ENCODE results near the gene ZNF780A.
"Not testable (repeated sequence)": the region's sequence is repeated elsewhere in the genome, so short reads cannot be mapped to it uniquely, and the experiment has no call there.

Gene ZNF780A

DNA sequence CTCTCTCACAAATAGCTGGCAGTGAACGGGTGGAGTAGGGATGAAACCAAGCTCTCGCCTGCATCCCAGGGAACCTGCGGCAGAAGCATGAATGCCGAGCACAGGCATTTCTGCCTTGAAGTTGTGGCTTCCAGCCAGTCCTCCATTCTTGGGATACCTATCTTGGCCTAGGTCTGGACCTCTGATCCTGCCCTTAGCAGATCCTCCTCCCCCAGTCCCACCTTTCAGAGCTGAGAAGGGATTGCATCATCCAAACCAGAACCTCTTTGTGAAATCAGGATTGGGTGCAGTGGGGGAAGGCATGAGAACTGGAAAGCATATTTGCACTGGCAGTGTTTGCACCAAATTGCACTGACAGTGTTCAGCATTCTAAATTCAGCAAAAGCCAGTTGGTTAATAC is 5.8 kb downstream of the ZNF780A start:
- DNase-seq (ENCODE audit: low spot score) = no peak

DNA sequence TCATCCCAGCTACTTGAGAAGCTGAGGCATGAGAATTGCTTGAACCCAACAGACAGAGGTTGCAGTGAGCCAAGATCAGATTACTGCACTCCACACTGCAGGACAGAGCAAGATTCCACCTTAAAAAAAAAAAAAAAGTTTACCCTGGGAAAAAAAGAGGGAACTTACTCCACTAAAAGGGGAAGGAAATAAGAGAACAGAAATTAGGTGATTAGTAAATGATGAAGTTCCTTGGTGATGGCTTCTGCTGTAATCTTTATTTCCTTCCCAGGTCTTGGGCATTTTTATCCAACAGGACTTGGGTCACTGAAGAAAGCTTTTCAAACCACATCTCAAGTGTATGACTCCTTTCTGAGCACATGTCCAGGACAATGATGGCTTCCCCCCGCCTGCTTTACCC is 9.3 kb downstream of the ZNF780A start:
- no peak for DNase-seq (ENCODE audit: low spot score)

DNA sequence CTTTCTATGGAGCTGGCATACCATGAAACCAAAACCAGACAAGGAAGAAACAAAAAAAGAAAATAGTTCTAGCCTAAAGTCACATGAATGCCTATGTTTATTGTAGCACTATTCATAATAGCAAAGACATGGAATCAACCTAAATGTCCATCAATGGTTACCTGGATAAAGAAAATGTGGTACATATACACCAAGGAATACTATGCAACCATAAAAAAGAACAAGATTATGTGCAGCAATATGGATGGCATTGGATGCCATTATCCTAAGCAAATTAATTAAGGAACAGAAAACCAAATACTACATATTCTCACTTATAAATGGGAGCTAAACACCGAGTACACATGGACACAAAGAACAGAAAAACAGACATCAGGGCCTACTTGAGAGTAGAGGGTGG is 10.5 kb downstream of the ZNF780A start:
- DNase-seq (ENCODE audit: low spot score) = no peak

DNA sequence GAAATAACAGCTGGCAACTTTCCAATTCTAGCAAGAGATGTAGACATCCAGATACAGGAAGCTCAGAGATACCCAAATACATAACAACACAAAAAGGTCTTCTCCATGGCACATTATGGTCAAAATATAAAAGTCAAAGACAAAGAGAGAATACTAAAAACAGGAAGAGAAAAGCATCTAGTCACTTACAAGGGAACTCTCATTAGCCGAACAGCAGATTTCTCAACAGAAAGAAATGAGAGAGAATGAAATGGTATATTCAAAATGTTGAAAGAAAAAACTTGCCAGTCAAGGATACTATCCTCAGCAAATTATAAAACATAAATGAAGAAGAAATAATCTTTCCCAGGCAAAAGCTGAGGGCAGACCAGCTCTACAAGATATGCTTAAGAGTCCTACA is 12.4 kb downstream of the ZNF780A start:
- no peak for DNase-seq (ENCODE audit: low spot score)

DNA sequence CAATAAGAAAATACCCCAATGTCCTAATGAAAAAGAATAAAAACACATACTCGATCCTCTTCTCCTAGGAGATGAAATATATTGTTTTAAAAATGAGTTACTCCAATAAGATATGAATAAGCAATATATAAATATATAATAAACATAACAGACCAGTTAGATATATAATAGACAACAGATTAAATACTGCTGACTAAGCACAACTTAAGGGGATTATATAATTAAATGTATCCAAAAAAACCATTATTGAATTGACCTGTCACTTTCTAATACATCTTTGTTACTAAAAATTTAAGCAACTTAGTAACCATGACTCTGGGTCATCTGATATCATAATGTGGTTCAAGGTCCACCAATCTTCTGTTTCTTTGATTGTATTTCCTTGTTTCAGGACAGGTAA is 20.7 kb downstream of the ZNF780A start:
- no peak for DNase-seq (ENCODE audit: low spot score)

DNA sequence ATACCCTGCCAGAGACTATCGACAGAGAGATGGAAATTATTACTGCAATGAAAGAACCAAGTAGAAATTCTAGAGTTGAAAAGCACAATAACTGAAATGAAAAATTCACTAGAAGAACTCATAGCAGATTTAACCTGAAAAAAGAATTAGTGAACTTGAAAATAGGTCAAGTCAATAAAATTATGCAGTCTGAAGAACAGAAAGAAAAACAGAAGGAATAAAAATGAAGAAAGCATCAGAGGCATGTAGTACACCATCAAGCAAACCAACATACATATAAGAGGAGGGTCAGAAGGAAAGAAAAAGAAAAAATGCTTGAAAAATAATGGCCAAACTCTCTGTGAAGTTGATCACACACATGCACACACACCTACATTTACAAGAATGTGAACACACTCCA is 31.1 kb downstream of the ZNF780A start:
- no peak for DNase-seq (ENCODE audit: low spot score)

DNA sequence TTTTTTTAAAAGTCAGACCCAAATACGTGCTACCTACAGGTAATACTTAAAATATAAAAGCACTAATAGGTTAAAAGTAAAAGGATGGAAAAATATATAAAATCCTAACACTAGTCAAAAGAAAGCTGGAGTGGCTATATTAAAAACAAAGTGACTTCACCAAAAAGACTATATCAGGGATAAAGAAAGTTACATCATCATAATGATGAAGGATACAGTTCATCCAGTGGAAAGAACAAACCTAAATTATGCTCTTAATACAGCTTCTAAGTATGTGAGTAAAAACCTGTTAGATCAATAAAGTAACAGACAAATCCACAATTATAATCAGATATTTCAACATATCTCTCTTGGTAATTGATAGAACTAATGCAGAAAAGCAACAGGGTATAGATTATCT is 33.6 kb downstream of the ZNF780A start:
- DNase-seq (ENCODE audit: low spot score) = no peak

DNA sequence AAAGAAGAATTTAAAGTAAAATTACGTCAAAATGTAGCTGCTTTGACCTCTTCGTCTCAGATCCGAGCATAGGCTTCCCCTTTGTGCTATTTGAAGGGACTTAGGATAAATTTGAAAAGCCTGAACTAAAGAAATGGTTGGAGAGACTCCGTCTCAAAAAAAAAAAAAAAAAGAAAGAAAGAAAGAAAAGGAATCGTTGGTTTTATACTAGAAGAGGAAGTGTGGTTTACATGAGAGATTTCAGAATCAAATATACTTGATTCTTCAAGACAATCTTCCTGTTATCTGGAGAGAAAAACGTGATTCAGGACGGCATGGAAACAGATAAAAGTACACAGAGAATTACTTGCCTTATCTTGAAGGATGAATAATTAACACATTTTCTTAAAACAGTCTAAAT is 34.2 kb downstream of the ZNF780A start:
- DNase-seq (ENCODE audit: low spot score) = no peak

DNA sequence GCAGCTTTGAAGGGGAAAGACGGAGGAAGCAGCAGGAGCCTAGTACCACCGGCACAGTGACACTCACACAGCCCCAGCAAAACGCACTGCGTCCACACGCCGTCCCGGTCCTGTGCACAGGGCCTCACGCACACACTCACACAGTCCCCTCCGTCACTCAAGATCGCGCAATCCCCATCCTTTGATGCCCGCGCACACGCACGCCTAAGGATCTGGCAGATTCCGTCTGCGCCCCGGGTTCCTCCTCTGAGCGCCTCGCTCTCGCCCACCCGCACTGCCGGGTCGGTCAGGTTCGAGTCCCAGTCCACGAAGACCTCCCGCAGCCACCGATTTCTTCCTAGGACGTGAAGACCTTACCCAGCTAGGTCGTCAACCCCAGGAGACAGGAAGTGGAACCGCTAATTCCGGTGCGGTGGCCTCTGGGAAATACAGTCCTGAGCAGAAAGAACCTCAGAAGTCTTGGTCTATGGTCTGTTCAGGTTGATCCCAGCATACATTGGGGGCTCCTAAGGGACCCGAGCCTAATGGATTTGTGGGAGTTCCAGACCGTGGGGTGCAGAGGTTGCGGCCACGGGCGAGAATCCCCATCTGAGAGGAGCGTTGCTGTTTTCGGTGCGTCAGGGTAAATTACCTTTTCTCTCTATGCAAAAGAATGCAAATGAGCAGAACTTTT is 34.8 kb downstream of the ZNF780A start, which contains the start of gene ZNF780B:
Gene ZNF780B, minus strand, starts transcription at position 400 of the 673 bp plus-strand sequence. CDS start 5,899 bp downstream, outside the sequence.
- DNase-seq (ENCODE audit: low spot score) = peak; percentile 71

DNA sequence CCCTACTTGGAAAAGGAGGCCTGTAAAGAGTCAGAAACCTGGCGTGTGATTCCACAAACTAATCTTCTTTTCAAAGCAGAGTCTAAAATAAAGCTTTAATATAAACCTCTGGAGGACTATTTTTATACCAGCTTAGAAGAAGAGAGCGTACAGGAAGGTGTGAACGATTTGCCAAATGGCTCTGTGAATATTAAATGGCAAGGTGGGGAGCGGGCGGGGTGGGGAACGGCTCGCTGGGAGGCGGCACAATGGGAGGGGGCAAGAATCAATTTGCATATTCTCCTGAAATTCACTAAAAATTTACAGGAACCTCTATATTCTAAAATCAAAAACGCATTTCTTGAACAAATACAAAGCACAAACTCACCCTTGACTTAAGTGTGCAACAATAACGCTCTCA is 35.7 kb downstream of the ZNF780A start:
- no peak for DNase-seq (ENCODE audit: low spot score)

DNA sequence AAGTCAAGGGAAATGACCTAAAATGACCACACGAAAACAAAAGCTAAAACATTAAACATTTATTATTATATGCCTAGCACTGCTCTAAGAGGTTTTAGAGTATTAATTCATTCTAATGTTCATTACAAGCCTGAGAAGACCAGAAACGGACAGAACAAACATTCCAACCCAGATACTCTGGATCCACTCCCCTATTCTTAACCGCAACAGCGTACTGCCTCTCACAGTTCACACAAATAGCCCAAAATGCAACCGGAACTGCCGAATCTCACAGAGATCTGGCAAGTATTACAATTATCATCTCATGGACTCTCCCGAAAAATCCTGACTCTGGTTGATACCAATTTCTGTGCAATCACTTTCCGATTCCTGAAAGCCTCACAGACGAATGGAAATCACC is 36.1 kb downstream of the ZNF780A start:
- DNase-seq (ENCODE audit: low spot score) = no peak

DNA sequence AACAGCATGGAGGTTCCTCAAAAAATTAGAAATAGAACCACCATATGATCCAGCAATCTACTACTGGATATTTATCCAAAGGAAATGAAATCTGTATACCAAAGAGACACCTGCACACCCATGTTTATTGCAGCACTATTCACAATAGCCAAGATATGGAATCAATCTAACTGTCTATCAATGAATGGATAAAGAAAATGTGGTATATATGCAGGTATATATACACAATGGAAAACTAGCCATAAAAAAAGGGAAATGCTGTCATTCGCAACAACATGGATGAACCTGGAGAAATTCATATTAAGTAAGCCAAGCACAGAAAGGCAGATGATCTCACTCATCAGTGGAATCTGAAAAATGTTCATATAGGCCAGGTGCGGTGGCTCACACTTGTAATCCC is 37.3 kb downstream of the ZNF780A start:
- DNase-seq (ENCODE audit: low spot score) = no peak

DNA sequence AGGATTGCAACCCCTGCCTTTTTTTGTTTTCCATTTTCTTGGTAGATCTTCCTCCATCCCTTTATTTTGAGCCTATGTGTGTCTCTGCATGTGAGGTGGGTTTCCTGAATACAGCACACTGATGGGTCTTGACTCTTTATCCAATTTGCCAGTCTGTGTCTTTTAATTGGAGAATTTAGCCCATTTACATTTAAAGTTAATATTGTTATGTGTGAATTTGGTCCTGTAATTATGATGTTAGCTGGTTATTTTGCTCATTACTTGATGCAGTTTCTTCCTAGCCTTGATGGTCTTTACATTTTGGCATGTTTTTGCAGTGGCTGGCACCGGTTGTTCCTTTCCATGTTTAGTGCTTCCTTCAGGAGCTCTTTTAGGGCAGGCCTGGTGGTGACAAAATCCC is 49.0 kb downstream of the ZNF780A start:
- DNase-seq (ENCODE audit: low spot score) = not testable (repeated sequence)

DNA sequence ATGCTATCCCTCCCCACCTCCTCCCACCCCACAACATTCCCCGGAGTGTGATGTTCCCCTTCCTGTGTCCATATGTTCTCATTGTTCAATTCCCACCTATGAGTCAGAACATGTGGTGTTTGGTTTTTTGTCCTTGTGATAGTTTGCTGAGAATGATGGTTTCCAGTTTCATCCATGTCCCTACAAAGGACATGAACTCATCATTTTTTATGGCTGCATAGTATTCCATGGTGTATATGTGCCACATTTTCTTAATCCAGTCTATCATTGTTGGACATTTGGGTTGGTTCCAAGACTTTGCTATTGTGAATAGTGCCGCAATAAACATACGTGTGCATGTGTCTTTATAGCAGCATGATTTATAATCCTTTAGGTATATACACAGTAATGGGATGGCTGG is 52.7 kb downstream of the ZNF780A start:
- DNase-seq (ENCODE audit: low spot score) = not testable (repeated sequence)

DNA sequence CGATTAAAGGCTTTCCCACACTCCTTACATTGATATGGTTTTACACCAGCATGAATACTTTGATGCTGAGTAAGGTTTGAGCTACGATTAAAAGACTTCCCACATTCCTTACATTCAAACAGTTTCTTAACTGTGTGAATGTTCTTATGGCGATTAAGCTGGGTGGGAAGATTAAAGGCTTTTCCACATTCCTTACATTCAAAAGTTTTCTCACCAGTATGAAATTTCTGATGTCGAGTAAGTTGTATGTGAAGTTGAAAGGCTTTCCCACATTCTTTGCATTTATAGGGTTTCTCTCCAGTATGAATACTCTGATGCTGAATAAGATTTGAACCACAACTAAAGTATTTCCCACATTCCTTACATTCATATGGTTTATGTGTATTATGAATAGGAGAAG is 54.7 kb downstream of the ZNF780A start:
- DNase-seq (ENCODE audit: low spot score) = no peak

DNA sequence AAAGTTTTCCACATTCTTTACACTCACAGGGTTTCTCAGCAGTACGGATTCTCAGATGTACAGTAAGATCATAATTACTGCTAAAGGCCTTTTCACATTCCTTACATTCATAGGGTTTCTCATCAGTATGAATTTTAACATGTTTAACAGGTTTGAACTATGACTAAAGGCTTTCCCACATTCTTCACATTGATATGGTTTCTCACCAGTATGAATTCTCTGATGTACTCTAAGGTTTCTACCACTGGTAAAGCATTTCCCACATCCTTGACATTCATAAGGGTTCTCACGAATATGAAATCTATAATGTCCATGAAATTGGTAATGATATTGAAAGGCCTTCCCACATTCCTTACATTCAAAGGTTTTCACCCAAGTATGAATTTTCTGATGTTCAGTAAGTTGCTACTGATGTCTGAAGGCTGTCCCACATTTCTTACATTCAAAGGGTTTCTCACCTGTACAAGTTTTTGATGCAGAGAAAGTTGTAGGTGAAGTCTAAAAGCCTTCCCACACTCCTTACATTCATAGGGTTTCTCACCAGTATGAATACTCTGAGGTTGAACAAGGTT is 56.7 kb downstream of the ZNF780A start:
- no peak for DNase-seq (ENCODE audit: low spot score)

DNA sequence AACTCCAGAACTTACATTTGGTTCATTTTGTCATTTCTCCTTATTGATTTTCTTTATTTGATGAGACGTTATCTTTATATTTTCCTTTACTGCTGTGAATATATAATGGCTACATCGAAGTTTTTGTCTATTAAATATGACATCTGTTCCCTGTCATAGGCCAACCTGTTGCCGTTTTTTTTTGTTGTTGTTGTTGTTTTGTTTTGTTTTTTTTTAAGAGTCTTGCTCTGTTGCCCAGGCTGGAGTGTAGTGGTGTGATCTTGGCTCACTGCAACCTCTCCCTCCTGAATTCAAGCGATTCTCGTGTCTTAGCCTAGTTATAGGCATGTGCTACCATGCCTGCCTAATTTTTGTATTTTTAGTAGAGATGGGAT is 64.2 kb downstream of the ZNF780A start:
- no peak for DNase-seq (ENCODE audit: low spot score)

DNA sequence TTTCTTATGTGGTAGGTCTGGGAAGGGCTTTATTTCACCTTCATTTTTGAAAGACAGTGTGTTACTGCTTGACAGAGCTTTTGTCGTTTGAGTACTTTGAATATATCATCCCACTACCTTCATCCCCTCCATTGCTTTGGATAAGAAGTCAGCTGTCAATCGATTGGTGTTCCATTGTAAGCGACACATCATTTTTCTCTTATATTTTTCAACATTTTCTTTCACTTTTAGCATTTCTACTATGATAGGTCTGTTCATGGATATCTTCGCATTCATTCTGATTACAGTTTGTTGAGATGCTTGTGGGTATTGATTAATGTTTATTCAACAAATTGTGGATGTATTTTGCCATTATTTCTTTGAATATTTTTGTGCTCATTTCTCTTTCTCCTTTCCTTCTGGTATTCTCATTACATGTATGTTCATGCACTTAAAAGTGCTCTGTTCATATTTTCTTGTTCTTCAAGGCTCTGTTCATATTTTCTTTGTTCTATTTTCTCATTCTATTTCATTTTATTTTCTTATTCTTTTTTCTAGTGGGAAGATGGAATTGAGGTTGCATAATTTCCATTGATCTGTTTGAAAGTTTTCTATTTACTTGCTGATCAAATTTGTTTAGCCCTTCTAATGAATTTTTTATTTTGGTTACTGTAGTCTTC is 64.7 kb downstream of the ZNF780A start:
- no peak for DNase-seq (ENCODE audit: low spot score)

DNA sequence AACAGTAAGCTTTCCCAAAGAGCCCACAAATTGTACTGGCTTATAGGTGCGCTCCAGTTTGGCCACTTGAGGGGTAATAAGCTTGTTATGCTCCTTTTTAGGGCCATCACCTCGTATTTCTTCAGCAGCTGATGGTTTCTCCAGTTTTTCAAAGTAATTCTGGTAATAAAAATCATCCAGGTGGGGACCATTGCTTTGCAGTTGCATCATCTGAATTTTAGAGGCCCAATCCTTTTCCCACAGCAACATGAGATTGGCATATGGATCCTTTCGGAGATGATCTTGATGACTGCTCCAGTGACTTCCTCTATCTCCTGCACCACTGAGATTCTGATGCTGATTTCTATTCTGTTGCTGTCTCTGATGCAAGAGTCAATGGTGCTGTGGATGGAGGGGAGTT is 66.8 kb downstream of the ZNF780A start:
- DNase-seq (ENCODE audit: low spot score) = no peak

Data from putamen (tissue), 1 donor.